ENCODE measurements around the gene LRRC17. TPM values are rescaled to one million over a fixed set of nuclear protein-coding genes. Genes with fewer than 3 reads are reported as not detected.

LRRC17 gene
- total and polyA plus RNA-seq, 2 donors (not counting 1 experiment from before 2014, with no cell fraction given) = 0.86 to 1.4 TPM

- intact Hi-C loops (cut with micrococcal nuclease) = no loop called here
- peaks cover 3% of the 10 kb centered on the region for H3K4me1 Mint-ChIP-seq
- TF ChIP-seq, protein P1, sequence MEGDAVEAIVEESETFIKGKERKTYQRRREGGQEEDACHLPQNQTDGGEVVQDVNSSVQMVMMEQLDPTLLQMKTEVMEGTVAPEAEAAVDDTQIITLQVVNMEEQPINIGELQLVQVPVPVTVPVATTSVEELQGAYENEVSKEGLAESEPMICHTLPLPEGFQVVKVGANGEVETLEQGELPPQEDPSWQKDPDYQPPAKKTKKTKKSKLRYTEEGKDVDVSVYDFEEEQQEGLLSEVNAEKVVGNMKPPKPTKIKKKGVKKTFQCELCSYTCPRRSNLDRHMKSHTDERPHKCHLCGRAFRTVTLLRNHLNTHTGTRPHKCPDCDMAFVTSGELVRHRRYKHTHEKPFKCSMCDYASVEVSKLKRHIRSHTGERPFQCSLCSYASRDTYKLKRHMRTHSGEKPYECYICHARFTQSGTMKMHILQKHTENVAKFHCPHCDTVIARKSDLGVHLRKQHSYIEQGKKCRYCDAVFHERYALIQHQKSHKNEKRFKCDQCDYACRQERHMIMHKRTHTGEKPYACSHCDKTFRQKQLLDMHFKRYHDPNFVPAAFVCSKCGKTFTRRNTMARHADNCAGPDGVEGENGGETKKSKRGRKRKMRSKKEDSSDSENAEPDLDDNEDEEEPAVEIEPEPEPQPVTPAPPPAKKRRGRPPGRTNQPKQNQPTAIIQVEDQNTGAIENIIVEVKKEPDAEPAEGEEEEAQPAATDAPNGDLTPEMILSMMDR (IDR thresholded peaks at IDR 0.05) = no peak
- TF ChIP-seq EZH2 (IDR thresholded peaks at IDR 0.05; ENCODE audit: borderline replicate concordance, insufficient read depth, low read depth, low read length, poor library complexity, severe bottlenecking) = no peak
- DNase-seq (no peak), ATAC-seq (ENCODE audit: low read depth) (no peak)
- no peaks in the 10 kb centered on the region for H4K20me1 ChIP-seq (ENCODE audit: control insufficient read depth, insufficient read depth, low read length, poor library complexity, severe bottlenecking)
- H3K4me1 ChIP-seq (ENCODE audit: control insufficient read depth in 2 of 2, insufficient read depth in 2 of 2, low read length in 2 of 2) = no peaks in the 10 kb centered on the region
- no peak overlapping the region for H3K4me3 ChIP-seq (ENCODE audit: control extremely low read depth in 1 of 5, extremely low read depth in 1 of 5, insufficient read depth in 1 of 5, low read depth in 2 of 5, low read length in 4 of 5)
- H3K27me3 ChIP-seq (replicated peaks in 1 of 4; ENCODE audit: control extremely low read depth in 1 of 4, control insufficient read depth in 3 of 4, insufficient read depth in 4 of 4, low read length in 3 of 4) = peaks cover 0 to 3% (median 0%) of the 10 kb centered on the region in 4 experiments
- no peak overlapping the region for H3K4me2 ChIP-seq (replicated peaks; ENCODE audit: low read depth, low read length, poor library complexity, severe bottlenecking)
- no peak overlapping the region for H3K27ac ChIP-seq (ENCODE audit: low read length in 2 of 2)
- no peak overlapping the region for H3K9ac ChIP-seq (ENCODE audit: low read length)
- 89% methylated on average over 5 of the region's 9 CpGs for WGBS (ENCODE audit: insufficient coverage)
- no peak overlapping the region for H3K27ac Mint-ChIP-seq
- H3K9me3 ChIP-seq (ENCODE audit: control extremely low read depth in 1 of 3, control insufficient read depth in 2 of 3, insufficient read depth in 1 of 3, low read length in 2 of 3) = peaks cover 0 to 6% (median 0%) of the 10 kb centered on the region in 3 donors
- H2AFZ ChIP-seq (ENCODE audit: insufficient read depth, low read depth, low read length, poor library complexity, severe bottlenecking) = no peak overlapping the region
- no peak overlapping the region for H3K4me3 Mint-ChIP-seq
- H3K79me2 ChIP-seq (ENCODE audit: control insufficient read depth, insufficient read depth, low read length) = no peaks in the 10 kb centered on the region
- no peaks in the 10 kb centered on the region for H3K9me3 Mint-ChIP-seq (ENCODE audit: insufficient read depth)
- CTCF ChIA-PET = no interaction called here
- no peaks in the 10 kb centered on the region for H3K36me3 ChIP-seq (replicated peaks in 1 of 2; ENCODE audit: control extremely low read depth in 1 of 2, control insufficient read depth in 1 of 2, extremely low read depth in 1 of 2, insufficient read depth in 2 of 2, low read length in 1 of 2)
- POLR2A ChIA-PET = no interaction called here
- H3K27me3 Mint-ChIP-seq = no peaks in the 10 kb centered on the region
Observed at GRCh38 chr7:102913826-102914225, 1.0 kb downstream of the LRRC17 start.

DNA sequence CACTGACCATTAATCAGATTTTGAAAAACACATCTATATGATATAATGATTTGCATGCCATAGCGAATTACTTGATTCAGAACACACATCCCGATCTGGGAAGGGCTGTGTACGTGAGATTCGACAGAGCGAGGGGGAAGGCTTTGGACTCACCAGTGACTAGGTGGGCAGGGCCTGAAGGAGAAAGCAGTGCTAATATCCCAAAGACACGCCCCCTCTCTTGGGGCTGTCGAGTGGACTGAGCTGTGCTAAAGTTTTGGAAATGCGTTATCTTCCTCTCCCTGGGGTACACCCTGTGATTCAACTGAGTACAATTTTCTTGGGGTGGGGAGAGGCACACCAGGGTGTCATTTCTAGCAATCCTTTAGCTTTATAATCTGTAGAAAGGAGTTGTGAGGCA lies 1.8 kb downstream of the LRRC17 start:
- Histone ChIP-seq H3K4me2 (replicated peaks; ENCODE audit: low read depth, low read length, poor library complexity, severe bottlenecking) (no peak overlapping the region), H3K4me3 (ENCODE audit: control extremely low read depth in 1 of 5, extremely low read depth in 1 of 5, insufficient read depth in 1 of 5, low read depth in 2 of 5, low read length in 4 of 5) (no peak overlapping the region), H2AFZ (ENCODE audit: insufficient read depth, low read depth, low read length, poor library complexity, severe bottlenecking) (no peak overlapping the region), H3K27ac (ENCODE audit: low read length in 2 of 2) (no peak overlapping the region), H3K9me3 (ENCODE audit: control extremely low read depth in 1 of 3, control insufficient read depth in 2 of 3, insufficient read depth in 1 of 3, low read length in 2 of 3) (no peaks in the 10 kb centered on the region), H3K9ac (ENCODE audit: low read length) (no peak overlapping the region), H3K36me3 (replicated peaks in 1 of 2; ENCODE audit: control extremely low read depth in 1 of 2, control insufficient read depth in 1 of 2, extremely low read depth in 1 of 2, insufficient read depth in 2 of 2, low read length in 1 of 2) (no peaks in the 10 kb centered on the region), H3K79me2 (ENCODE audit: control insufficient read depth, insufficient read depth, low read length) (no peaks in the 10 kb centered on the region), H3K27me3 (replicated peaks in 1 of 4; ENCODE audit: control extremely low read depth in 1 of 4, control insufficient read depth in 3 of 4, insufficient read depth in 4 of 4, low read length in 3 of 4) (no peaks in the 10 kb centered on the region), H4K20me1 (ENCODE audit: control insufficient read depth, insufficient read depth, low read length, poor library complexity, severe bottlenecking) (no peaks in the 10 kb centered on the region), H3K4me1 (ENCODE audit: control insufficient read depth in 2 of 2, insufficient read depth in 2 of 2, low read length in 2 of 2) (no peaks in the 10 kb centered on the region)
- Mint-ChIP-seq H3K9me3 (ENCODE audit: insufficient read depth) (no peaks in the 10 kb centered on the region), H3K27ac (no peak overlapping the region), H3K27me3 (no peaks in the 10 kb centered on the region), H3K4me3 (no peak overlapping the region), H3K4me1 (peaks cover 3% of the 10 kb centered on the region)
- CTCF ChIA-PET = no interaction called here
- WGBS (ENCODE audit: insufficient coverage) = 94% methylated on average over 8 of the region's 8 CpGs
- intact Hi-C loops (cut with micrococcal nuclease) = no loop called here
- POLR2A ChIA-PET = no interaction called here
- DNase-seq (no peak), ATAC-seq (ENCODE audit: low read depth) (no peak)
- TF ChIP-seq, protein P1 (IDR thresholded peaks at IDR 0.05) = no peak
- no peak for TF ChIP-seq EZH2 (IDR thresholded peaks at IDR 0.05; ENCODE audit: borderline replicate concordance, insufficient read depth, low read depth, low read length, poor library complexity, severe bottlenecking)
